Heart right ventricle (tissue), 16 donors: ENCODE measurements around the gene PLEKHO2. TPM values are rescaled to one million over a fixed set of nuclear protein-coding genes. Genes with fewer than 3 reads are reported as not detected.

ENCODE experiments used
- ATAC-seq, 8 donors: fragments of 200-7000 bp; cut with Tn5 transposase; one replicate each; pipeline ENCODE4 v1.9.1; 2020; ENCODE audit warnings: mild to moderate bottlenecking in 8 of 8, moderate library complexity in 8 of 8, moderate number of reproducible peaks in 1 of 8
- DNase-seq, 2 donors: peaks; one replicate each; pipeline ENCODE4 v3.0.0-alpha.2; 2020
- H3K27ac ChIP-seq, 10 donors: fragments of 200-600 bp; sonication (generic) in 2 of 10; one replicate each; pipeline versions ENCODE4 v1.5.0 to v1.8.0; 2020 to 2022; ENCODE audit warnings: mild to moderate bottlenecking in 3 of 10
- H3K27me3 ChIP-seq, 7 donors: fragments of 200-600 bp; one replicate each; pipeline ENCODE4 v1.8.0; 2021 to 2022; ENCODE audit warnings: mild to moderate bottlenecking in 2 of 7
- H3K36me3 ChIP-seq, 9 donors: fragments of 200-600 bp; sonication (generic) in 1 of 9; one replicate each; pipeline versions ENCODE4 v1.5.0 to v1.8.0; 2020 to 2022; ENCODE audit warnings: mild to moderate bottlenecking in 2 of 9
- H3K4me1 ChIP-seq, 9 donors: fragments of 200-600 bp; sonication (generic) in 1 of 9; one replicate each; pipeline versions ENCODE4 v1.5.0 to v1.8.0; 2020 to 2022; ENCODE audit warnings: mild to moderate bottlenecking in 4 of 9
- H3K4me3 ChIP-seq, 10 donors: fragments of 200-600 bp; sonication (generic) in 2 of 10; one replicate each; pipeline versions ENCODE4 v1.5.0 to v1.8.0; 2020 to 2022; ENCODE audit warnings: mild to moderate bottlenecking in 7 of 10, moderate library complexity in 2 of 10
- H3K9me3 ChIP-seq, 11 donors: fragments of 200-600 bp in 10 of 11; sonication (generic) in 2 of 11; one replicate each; pipeline versions ENCODE4 v1.5.0 to v1.8.0; 2013 to 2022; ENCODE audit warnings: mild to moderate bottlenecking in 2 of 11, control low read depth in 1 of 11, moderate library complexity in 1 of 11
- CTCF ChIP-seq, 9 donors: fragments of 200-600 bp; sonication (generic) in 2 of 9; IDR thresholded peaks; one replicate each; pipeline versions ENCODE4 v1.5.0 to v1.8.0; 2021 to 2022; ENCODE audit warnings: antibody characterized with exemption in 9 of 9, mild to moderate bottlenecking in 5 of 9, moderate library complexity in 1 of 9
- WGBS, 2 donors: extraction: QIAGEN DNeasy Blood & Tissue Kit; methylation state at CpG; one replicate each; pipeline ENCODE4 v1.1.7; 2013; ENCODE audit warnings: inconsistent platforms in 1 of 2; 5-methylcytosine and 5-hydroxymethylcytosine counted together
- intact Hi-C, 10 donors: fragments of 100-400 bp; cut with DNase I; formaldehyde crosslinking; loops; one replicate each; pipeline versions ENCODE4 v1.11.1 to v1.14.2; 2022
- polyA plus RNA-seq, 2 donors: library from polyadenylated mRNA; stranded (reverse); fragments of 200-250 nt; gene quantifications; one replicate each; pipeline ENCODE4 v1.2.3, GENCODE V29; 2013
- total RNA-seq, 10 donors: library from RNA; stranded (reverse); fragmentation: NEBNext Ultra II Directional in 3 of 10; extraction: Animal tissue kit (Norgen Biotek cat#: 25700) in 3 of 10; gene quantifications; one replicate each; pipeline versions ENCODE4 v1.2.1 to v1.2.4, GENCODE V29; 2021 to 2023
- donor health status: Arrhythmogenic right ventricular cardiomyopathy.
- donor health status: ischemic (EF 13 %, LVEDD 7.1; RV severe dilation, severe dysfunction).
- donor health status: healthy with polysubstance abuse.
- donor health status: DM: no; HTN: yes; CAD: no.
- donor health status: DM: no; HTN: no; CAD: no.
- donor health status: ischemic (EF 25% LVEDD 6.9; RV normal size, moderate dysfunction).
- donor health status: ischemic (EF 25% LVEDD 5.7; RV mildly dilated, moderate dysfunction).
- donor health status: healthy.
- donor health status: DM: yes; HTN: yes; CAD: no.
- donor health status: Ischemic cardiomyopathy.
- donor health status: ischemic (EF 35%, LVEDD 5.7; RV mildly dilated, moderate dysfunction).
- donor health status: nonischemic (EF 11% LVEDD 7.7; RV severe dilation, severe dysfunction).
- donor health status: DM: yes; HTN: yes; CAD: no.
- donor health status: PGD.
- donor health status: ischemic (EF 29% LVEDD 5.4; RV normal size, mild dysfunction).
- donor health status: nonischemic (EF 23%, LVEDD 6.1; RV moderate dilation, normal function).

The PLEKHO2 gene
- total and polyA plus RNA-seq, 12 donors: 5.9 to 24.2 (median 9.7) TPM

DNA sequence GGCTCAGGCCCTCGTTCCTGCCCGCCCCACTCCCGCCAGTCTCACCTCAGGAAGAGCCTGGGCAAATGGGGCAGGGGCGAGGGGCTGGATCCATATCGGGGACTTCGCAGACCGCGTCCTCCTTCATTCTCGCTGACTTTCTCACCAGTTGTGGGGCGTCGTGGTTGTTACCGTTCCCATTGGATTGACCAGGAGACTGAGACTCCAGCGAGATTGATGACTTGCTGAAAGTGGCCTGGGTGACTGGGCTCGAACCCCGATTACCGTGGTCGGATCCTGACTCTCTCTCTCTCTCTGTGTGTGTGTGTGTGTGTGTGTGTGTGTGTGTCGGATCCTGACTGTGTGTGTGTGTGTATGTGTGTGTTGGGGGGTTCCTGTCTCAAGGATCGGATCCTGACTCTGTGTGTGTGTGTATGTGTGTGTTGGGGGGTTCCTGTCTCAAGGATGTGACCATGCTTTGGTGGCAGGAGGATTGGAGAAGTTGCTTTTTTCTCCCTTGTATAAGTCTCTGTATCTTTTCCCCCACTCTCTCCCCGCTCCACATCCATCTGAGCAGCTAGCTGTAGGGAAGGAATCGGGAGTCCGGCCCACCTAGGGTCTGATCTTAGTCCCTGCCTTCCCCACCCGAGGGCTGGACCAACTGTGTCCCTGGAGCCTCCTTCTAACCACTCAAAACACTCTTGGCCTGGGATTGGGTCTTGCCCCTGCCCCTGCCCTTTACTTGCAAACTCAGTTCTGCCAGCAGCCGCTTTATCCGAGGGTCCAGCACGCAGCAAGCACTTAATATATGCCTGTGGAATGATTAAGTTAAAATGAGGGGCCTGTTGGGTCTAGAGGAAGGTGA is 603 bp downstream of the PLEKHO2 start:
- no peak for TF ChIP-seq CTCF (IDR thresholded peaks at IDR 0.05)
- H3K4me3 ChIP-seq: peak overlapping the region; percentile 74 to 100 (median 94)
- peaks cover 0 to 13% (median 0%) of the 10 kb centered on the region in 9 donors for H3K36me3 ChIP-seq
- peak in 4 of 8 donors; percentile 1 to 7 (median 4) for ATAC-seq
- 10 to 12% methylated on average over 25 to 26 of the region's 26 CpGs for WGBS, 2 donors
- H3K27me3 ChIP-seq: no peaks in the 10 kb centered on the region
- DNase-seq: peak in 1 of 2 donors; percentile 38
- H3K4me1 ChIP-seq: peaks cover 22 to 62% (median 49%) of the 10 kb centered on the region in 9 donors
- no peaks in the 10 kb centered on the region for H3K9me3 ChIP-seq
- peak overlapping the region; percentile 91 to 99 (median 98) for H3K27ac ChIP-seq
- intact Hi-C loops: loop anchor here in 4 of 10 donors (5.0 to 10.0 kb wide), 5 partner anchors 40 to 142 kb away; partner anchors contain the start of gene SPG21 (in 1 of the 4)

- H3K36me3 ChIP-seq: peaks cover 0 to 20% (median 0%) of the 10 kb centered on the region in 9 donors
- WGBS, 2 donors: 33 to 51% methylated on average over 7 of the region's 7 CpGs
- peak overlapping the region; percentile 74 to 100 (median 94) for H3K4me3 ChIP-seq
- DNase-seq (peak; percentile 61 to 66), ATAC-seq (peak in 7 of 8 donors; percentile 5 to 54 (median 31))
- no peaks in the 10 kb centered on the region for H3K9me3 ChIP-seq
- no peak for TF ChIP-seq CTCF (IDR thresholded peaks at IDR 0.05)
- peak overlapping the region; percentile 61 to 99 (median 98) for H3K27ac ChIP-seq
- H3K27me3 ChIP-seq: no peaks in the 10 kb centered on the region
- peaks cover 22 to 67% (median 53%) of the 10 kb centered on the region in 9 donors for H3K4me1 ChIP-seq
- intact Hi-C loops: loop anchor here in 4 of 10 donors (5.0 to 10.0 kb wide), 5 partner anchors 39 to 142 kb away; partner anchors contain the start of gene SPG21 (in 1 of the 4)
Observed at GRCh38 chr15:64842986-64843561, 1.4 kb downstream of the PLEKHO2 start.

- peaks cover 0 to 29% (median 5%) of the 10 kb centered on the region in 9 donors for H3K36me3 ChIP-seq
- H3K27me3 ChIP-seq: no peaks in the 10 kb centered on the region
- H3K9me3 ChIP-seq: no peaks in the 10 kb centered on the region
- WGBS, 2 donors: 54 to 65% methylated on average over 4 of the region's 4 CpGs
- TF ChIP-seq CTCF (IDR thresholded peaks at IDR 0.05): no peak
- DNase-seq (no peak), ATAC-seq (no peak)
- intact Hi-C loops: loop anchor here in 4 of 10 donors (5.0 to 10.0 kb wide), 5 partner anchors 38 to 141 kb away; partner anchors contain the start of gene SPG21 (in 1 of the 4)
- H3K4me1 ChIP-seq: peaks cover 22 to 71% (median 53%) of the 10 kb centered on the region in 9 donors
- peak overlapping the region in 9 of 10 donors; percentile 91 to 99 (median 98) for H3K27ac ChIP-seq
- H3K4me3 ChIP-seq: peak overlapping the region; percentile 74 to 100 (median 94)
Observed at GRCh38 chr15:64843991-64844390, 2.3 kb downstream of the PLEKHO2 start.

DNA sequence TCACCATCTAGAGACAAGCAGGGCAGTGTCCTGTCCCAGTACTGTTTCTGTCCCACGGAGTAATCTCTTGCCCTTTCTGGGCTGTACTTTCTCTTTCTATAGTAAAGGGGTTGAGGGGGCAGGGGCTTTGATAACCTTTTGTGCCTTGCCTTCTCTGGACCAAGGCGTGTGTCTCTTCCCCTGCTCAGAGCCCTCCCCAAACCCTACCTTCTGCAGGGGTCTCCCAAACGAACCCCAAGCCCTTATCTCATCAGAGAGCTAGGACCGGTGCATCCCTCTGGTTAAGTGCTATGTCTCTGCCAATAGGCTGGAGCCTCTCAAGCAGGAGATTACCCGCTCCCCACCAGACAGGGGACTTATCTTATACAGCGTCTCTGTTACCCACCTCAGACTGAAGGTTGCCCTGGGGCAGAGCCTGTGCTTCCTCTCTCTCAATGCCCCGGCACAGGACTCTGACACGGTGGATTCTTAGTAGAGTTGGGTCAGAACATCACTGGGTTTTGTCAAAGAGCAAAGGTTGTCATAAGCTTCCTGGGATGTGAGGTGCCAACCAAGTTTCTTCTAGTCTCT is 2.9 kb downstream of the PLEKHO2 start:
- Histone ChIP-seq H3K27ac (peak overlapping the region; percentile 52 to 99 (median 98)), H3K4me3 (peak overlapping the region in 9 of 10 donors; percentile 74 to 100 (median 96)), H3K9me3 (no peaks in the 10 kb centered on the region), H3K4me1 (peaks cover 22 to 74% (median 53%) of the 10 kb centered on the region in 9 donors), H3K27me3 (no peaks in the 10 kb centered on the region), H3K36me3 (peaks cover 0 to 36% (median 12%) of the 10 kb centered on the region in 9 donors)
- ATAC-seq: no peak
- 30 to 42% methylated on average over 8 of the region's 8 CpGs for WGBS, 2 donors
- TF ChIP-seq CTCF (IDR thresholded peaks at IDR 0.05): no peak
- intact Hi-C loops: loop anchor here in 4 of 10 donors (5.0 to 10.0 kb wide), 5 partner anchors 38 to 140 kb away; partner anchors contain the start of gene SPG21 (in 1 of the 4)
- no peak for DNase-seq
